ENCODE measurements around the gene GABRA4. TPM values are rescaled to one million over a fixed set of nuclear protein-coding genes. Genes with fewer than 3 reads are reported as not detected.

Gene GABRA4
- total and polyA plus RNA-seq, 11 donors, result 2.7 to 43.7 (median 24.6) TPM

GRCh38 chr4:46979726-46980125 lies 13.7 kb downstream of the GABRA4 start:
- intact Hi-C loops (cut with DNase I), result no loop called here
- DNase-seq (no peak), ATAC-seq (no peak)
- Histone ChIP-seq H3K9me3 (no peaks in the 10 kb centered on the region), H3K27me3 (no peaks in the 10 kb centered on the region), H3K4me3 (no peak overlapping the region), H3K27ac (no peak overlapping the region), H3K36me3 (no peaks in the 10 kb centered on the region), H3K4me1 (peaks cover 0 to 15% (median 0%) of the 10 kb centered on the region in 12 donors)
- 85 to 88% (median 85%) methylated on average over 4 of the region's 4 CpGs for WGBS, 4 donors
- TF ChIP-seq CTCF (IDR thresholded peaks at IDR 0.05) (no peak), POLR2A (IDR thresholded peaks at IDR 0.05) (no peak)

- TF ChIP-seq CTCF (IDR thresholded peaks at IDR 0.05) (no peak), POLR2A (IDR thresholded peaks at IDR 0.05) (no peak)
- Histone ChIP-seq H3K36me3 (no peaks in the 10 kb centered on the region), H3K4me1 (peaks cover 0 to 15% (median 0%) of the 10 kb centered on the region in 12 donors), H3K27me3 (no peaks in the 10 kb centered on the region), H3K4me3 (no peak overlapping the region), H3K9me3 (no peaks in the 10 kb centered on the region), H3K27ac (no peak overlapping the region)
- DNase-seq (no peak), ATAC-seq (no peak)
- WGBS, 4 donors, result 78 to 82% (median 79%) methylated on average over 2 of the region's 2 CpGs
- intact Hi-C loops (cut with DNase I), result no loop called here
Observed at GRCh38 chr4:46979283-46979682, 14.1 kb downstream of the GABRA4 start.

DNA sequence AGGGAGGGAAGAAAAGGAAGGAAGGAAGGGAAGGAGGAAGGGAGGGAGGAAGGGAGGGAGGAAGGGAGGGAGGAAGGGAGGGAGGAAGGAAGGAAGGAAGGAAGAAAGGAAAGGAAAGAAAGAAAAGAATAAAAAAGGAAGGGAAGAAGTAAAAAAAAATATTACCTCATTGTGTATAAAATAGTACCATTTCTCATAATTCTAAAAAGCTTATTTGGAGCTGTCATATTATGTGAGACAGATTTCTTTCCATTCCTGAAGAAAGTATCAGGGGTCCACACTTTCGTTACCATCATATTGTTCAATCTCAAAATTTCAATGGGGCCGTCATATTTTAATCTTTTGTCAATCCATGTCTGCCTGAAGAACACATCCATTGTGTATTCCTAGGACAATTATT lies 16.1 kb downstream of the GABRA4 start:
- DNase-seq (no peak), ATAC-seq (no peak)
- 84 to 90% (median 89%) methylated on average over 2 of the region's 2 CpGs for WGBS, 4 donors

More for the DNA sequence above, 16.1 kb downstream of the GABRA4 start:
- no peaks in the 10 kb centered on the region for H3K27me3 ChIP-seq
- no peak overlapping the region for H3K27ac ChIP-seq
- H3K4me3 ChIP-seq, result no peak overlapping the region
- H3K36me3 ChIP-seq, result peaks cover 0 to 4% (median 0%) of the 10 kb centered on the region in 9 donors
- TF ChIP-seq POLR2A (IDR thresholded peaks at IDR 0.05) (no peak), CTCF (IDR thresholded peaks at IDR 0.05) (no peak)
- intact Hi-C loops (cut with DNase I), result no loop called here
- H3K9me3 ChIP-seq, result no peaks in the 10 kb centered on the region
- peaks cover 0 to 15% (median 0%) of the 10 kb centered on the region in 12 donors for H3K4me1 ChIP-seq
